ENCODE data around the gene CNKSR1.

The CNKSR1 gene

GRCh38 chr1:26161415-26162219, 15.7 kb upstream of the CNKSR1 start:
- peak; percentile 83 for DNase-seq

DNA sequence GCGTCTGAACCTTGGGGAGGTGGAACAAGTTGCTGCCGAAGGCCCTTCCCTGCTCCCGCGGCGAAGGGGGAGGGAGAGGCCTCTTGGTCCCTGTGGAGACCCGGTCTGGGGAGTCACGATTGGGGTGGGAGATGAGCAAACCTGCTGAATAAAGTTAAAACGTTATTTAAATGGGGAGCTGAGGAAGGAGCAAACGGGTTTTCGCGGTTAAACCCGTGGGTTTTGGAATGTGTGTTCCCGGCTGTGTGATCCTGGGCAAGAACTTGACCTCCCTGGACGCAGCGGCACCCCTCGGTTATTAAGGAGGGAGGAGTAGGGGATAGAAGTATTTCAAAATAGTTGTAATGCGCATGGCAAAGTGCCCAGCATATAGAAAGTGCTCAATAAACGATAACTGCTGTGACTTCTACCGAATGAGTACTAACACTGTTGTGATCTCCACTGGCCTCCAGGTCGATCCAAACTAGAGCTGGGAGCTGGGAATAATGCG, 15.0 kb upstream of the CNKSR1 start:
- DNase-seq, result no peak

DNA sequence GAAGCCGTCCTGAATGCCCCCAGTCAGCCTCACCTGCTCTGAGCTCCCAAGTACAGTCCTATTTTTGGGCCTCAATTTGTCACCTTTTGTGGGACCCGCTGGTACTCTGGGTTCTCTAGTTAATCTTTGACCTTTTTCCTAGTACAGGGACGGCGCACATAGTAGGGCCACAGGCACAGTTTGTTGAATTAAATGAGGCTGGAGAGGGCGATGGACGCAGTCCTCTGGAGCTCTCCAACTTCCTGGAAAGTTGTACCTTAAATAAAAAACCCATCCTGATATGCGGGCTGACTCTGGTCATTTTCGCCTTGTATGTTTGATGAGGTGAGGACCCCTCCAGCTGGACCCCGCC, 13.6 kb upstream of the CNKSR1 start:
- no peak for DNase-seq

DNA sequence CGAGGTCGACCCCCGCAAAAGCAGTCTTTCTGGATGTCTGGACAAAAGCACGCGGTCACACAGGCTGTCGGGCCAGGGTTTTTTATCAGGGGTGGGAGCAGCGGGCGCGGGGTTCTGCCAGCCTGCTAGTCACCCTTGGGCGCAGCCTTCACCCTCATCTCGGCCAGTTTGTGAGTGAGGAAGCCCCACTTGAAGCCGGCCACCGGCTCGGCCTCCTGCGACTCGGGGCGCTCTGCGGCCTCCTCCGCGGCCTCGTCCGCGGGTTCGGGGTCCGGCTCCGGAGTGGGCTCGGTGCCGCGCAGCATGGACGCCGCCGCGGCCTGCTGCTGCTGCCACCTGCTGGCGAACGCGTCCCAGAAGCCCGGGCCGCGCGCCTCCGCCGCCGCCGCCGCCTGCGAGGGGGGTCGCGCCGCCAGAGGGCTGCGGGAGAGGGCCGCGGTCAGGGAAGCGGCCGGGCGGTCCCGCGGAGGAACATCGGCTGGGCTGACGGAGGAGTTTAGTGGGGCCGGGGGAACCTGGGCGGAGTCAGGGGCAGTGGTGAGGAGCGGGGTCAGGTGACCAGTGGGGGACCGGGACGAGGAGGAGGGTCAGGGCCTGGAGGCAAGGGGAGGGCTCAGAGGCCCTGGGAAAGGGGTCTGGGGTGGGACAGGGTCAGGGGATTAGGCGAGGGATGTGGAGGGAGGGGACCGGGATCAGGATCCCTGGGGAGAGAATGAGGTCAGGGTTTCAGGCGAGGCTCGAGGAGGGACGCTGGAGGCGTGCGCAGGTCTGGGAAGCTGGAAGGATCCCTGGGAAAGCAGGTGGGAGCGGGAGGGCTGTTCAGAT, 13.0 kb upstream of the CNKSR1 start:
- DNase-seq, result peak; percentile 82

- DNase-seq, result no peak
Observed at GRCh38 chr1:26164861-26165842, 12.1 kb upstream of the CNKSR1 start.

GRCh38 chr1:26166719-26167281, 10.5 kb upstream of the CNKSR1 start:
- DNase-seq, result no peak

- DNase-seq, result no peak
Observed at GRCh38 chr1:26168410-26169197, 8.7 kb upstream of the CNKSR1 start, which contains the start of gene C1orf232. Gene C1orf232 (minus strand): TSS chr1:26168963. CDS start chr1:26168499, 464 bp downstream.

- no peak for DNase-seq
Observed at GRCh38 chr1:26169198-26169554, 8.1 kb upstream of the CNKSR1 start.

DNA sequence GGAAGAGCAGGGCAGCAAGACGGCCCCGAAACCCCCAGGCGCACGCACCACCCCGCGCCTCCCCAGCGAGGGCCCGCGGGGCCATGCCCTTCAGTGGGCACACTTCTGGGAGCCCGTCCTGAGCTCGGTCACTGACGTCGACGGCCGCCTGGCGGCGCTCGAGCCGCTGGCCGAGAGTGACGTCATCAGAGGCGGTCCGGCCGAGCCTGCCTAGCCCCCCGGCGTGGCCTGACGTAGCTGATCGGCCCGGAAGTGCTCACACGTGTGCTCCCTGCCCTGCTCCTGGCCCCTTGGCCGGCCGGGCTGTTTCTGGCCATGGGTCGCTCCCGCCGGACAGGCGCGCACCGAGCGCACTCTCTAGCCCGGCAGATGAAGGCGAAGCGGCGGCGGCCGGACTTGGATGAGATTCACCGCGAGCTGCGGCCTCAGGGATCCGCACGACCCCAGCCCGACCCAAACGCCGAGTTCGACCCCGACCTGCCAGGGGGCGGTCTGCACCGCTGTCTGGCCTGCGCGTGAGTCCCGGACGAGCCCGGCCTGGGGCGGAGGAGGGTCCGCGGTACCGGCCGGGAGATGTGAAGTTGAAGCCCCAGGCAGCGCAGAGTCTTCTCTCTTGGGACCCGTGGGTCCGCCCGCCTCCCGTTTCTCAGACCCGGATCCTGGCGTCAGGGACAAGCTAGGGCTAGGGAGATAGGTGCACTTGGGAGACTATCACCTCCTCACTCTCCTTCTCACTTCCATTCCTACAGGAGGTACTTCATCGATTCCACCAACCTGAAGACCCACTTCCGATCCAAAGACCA, 7.4 kb upstream of the CNKSR1 start, which contains the start of gene ZNF593:
Gene ZNF593, plus strand, starts transcription at position 240 of the 803 bp plus-strand sequence. Its CDS starts 76 bp downstream, at position 316.
- DNase-seq, result peak; percentile 96

GRCh38 chr1:26170472-26170821, 6.8 kb upstream of the CNKSR1 start:
- no peak for DNase-seq

DNA sequence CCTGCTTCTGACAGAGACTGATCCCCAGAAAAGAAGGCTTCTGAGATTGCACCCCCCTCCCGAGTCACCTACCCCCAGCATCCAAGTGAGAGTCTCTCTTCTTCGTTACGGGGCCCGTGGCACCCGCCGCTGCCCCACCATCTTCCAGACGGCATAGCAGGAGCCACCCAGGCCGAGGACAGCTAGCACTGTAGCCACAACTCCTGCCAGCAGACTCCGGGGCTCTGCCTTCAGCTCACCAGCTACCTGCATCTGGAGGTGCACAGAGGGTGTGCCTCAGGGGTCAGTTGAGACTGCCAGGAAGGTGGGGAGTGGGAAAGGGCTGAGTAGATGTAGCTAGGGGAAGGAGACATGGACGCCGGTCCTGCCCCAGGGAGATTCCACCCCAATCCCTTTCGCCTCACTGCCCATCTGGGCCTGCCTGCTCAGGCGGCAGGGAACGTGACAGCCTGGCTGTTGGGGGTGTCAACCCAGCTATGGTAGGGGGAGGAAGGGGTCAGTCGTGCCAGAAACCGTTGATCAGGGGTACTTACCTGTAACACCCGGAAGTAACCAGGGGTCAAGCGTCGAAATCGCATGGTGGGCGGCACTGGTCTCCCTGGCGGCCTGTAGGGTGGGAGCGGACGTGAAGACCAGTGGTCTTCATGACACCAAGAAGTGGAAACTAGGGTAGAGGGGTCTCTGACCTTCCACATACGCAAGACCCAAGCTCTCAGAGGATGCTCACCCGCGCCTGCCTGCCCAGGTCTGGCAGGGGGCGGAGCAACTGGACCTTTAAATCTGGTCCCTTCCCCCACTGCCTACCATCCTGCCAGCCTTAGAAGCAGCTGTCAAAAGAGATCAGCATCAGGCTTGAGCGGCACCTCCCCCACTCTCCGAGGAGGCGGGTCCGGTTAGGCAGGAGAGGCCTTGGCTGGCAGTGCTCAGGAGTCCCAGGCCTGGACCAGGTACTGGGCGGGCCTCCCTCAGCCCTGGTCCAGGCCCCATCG, 5.9 kb upstream of the CNKSR1 start, which contains the start of gene ZNF593OS:
Gene ZNF593OS, minus strand, starts transcription at position 749 of the 989 bp plus-strand sequence. Its CDS starts 171 bp downstream, at position 578.
- no peak for DNase-seq

DNA sequence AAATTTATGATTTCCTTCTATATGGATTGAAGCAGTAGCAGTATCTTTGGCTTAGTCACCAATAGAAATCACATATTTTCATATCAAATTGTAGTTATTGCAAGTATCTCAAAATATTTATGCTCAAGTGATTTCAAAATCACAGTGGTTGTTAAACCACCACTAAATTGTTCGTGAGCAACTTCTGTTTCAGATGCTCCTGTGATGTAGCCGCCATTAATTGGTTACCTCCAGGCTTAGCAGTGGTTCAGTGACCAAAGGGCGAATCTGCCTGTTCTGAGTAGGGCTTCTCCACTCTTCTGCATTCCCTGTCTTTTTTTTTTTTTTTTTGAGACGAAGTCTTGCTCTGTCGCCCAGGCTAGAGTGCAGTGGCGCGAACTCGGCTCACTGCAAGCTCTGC, 1.9 kb upstream of the CNKSR1 start:
- no peak for DNase-seq

DNA sequence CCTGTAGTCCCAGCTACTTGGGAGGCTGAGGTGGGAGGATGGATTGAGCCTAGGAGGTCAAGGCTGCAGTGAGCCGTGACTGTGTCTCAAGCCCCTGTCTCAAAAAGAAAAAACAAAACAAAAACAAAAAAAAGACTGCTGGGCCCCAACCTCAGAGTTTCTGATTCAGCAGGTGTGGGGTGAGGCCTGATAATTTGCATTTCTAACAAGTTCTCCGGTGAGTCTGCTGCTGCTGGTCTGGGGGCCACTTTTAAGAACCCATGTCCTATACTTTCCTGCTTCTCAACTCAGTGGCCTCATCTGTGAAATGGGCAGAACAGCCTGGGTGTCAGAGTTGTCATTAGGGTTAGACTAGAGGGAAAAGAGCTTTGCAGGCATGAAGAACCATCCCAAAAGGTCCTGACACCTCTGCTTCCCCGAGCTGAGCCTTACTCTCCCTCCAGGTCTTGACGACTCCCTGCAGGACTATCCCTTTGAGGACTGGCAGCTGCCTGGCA, 2.8 kb downstream of the CNKSR1 start:
- no peak for DNase-seq

GRCh38 chr1:26181586-26182382, 4.5 kb downstream of the CNKSR1 start:
- DNase-seq, result no peak

DNA sequence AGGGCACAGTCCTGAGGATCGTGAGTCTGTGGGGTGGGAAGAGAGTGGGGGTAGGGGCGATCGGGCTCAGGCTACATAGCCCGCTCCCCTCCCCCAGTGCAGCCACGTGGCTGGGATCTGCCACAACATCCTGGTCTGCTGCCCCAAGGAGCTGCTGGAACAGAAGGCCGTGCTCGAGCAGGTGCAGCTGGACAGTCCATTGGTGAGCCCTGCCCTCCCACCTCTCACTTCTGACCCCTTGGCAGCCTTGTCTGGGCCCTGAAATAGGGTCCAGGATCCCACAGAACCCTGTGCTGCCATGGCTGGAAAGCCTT, 5.0 kb downstream of the CNKSR1 start:
- no peak for DNase-seq

DNA sequence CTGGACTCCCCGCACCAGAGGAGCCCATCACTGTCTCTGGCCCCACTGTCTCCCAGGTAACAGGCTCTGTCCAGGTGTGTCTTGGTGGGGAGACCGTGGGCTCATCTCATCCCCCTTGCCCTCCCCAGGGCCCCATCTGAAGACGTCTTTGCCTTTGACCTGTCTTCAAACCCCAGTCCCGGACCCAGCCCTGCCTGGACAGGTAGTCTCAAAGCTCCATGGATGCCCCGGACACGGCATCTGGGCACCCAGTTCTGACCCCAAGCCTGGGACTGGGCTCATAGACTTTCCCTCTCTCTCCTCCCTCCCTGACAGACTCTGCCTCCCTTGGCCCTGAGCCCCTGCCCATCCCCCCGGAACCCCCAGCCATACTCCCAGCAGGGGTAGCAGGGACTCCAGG, 6.8 kb downstream of the CNKSR1 start:
- no peak for DNase-seq

- no peak for DNase-seq
Observed at GRCh38 chr1:26184883-26185282, 7.6 kb downstream of the CNKSR1 start.

DNA sequence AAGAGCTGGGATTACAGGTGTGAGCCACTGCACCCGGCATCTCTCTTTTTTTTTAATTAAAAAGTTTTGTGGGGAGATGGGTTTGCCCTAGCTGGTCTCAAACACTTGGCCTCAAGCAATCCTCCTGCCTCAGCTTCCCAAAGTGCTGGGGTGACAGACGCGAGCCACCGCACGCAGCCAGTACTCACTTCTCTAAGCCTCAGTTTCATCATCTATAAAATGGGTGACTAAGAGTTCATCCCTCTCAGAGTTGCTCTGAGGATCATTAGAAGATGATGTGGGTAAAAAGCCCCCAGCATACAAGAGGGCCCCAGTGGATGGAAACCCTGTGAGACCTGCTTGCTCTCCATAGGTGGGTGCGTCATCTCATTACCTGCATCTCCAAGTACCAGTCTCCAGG, 10.6 kb downstream of the CNKSR1 start:
- DNase-seq, result no peak

Data from islet precursor cell (in vitro differentiated cells).